Activated CD4-positive, alpha-beta T cell treated with anti-CD3 and anti-CD28 coated beads, Interleukin-2, amount 10 ng/mL, durations not matched to agents 24 days and 14 days (primary cell): ENCODE data around the gene MAN2C1. TPM values are rescaled to one million over a fixed set of nuclear protein-coding genes. Genes with fewer than 3 reads are reported as not detected.
A peak's percentile ranks its signal among the peaks of the same experiment; 100 is the strongest.
"Not testable (repeated sequence)": the region's sequence is repeated elsewhere in the genome, so short reads cannot be mapped to it uniquely, and the experiment has no call there.

Source experiments
- DNase-seq: peaks from one replicate; pipeline ENCODE4 v3.0.0; 2022
- H3K27ac Mint-ChIP-seq: one replicate; pipeline ENCODE4 v1.8.0; 2022; ENCODE audit warnings: mild to moderate bottlenecking, mixed read lengths
- H3K27me3 Mint-ChIP-seq: one replicate; pipeline ENCODE4 v1.8.0; 2022; ENCODE audit warnings: mixed read lengths
- H3K36me3 Mint-ChIP-seq: one replicate; pipeline ENCODE4 v1.8.0; 2022; ENCODE audit warnings: low read depth, mild to moderate bottlenecking, mixed read lengths
- H3K4me1 Mint-ChIP-seq: one replicate; pipeline ENCODE4 v1.8.0; 2021; ENCODE audit warnings: mixed read lengths
- H3K4me3 Mint-ChIP-seq: one replicate; pipeline ENCODE4 v1.8.0; 2022; ENCODE audit warnings: mild to moderate bottlenecking, moderate library complexity, mixed read lengths
- H3K9me3 Mint-ChIP-seq: one replicate; pipeline ENCODE4 v1.8.0; 2021; ENCODE audit warnings: mixed read lengths
- intact Hi-C: fragments of 100-400 bp; cut with micrococcal nuclease; formaldehyde crosslinking; loops from one replicate; pipeline ENCODE4 v1.15.1; 2023
- total RNA-seq: library from RNA; stranded (reverse); gene quantifications from 2 replicates; pipeline ENCODE4 v1.2.3, GENCODE V29; 2022

MAN2C1 gene
- total RNA-seq, 1 donor from 2014 or later, result 255 TPM

DNA sequence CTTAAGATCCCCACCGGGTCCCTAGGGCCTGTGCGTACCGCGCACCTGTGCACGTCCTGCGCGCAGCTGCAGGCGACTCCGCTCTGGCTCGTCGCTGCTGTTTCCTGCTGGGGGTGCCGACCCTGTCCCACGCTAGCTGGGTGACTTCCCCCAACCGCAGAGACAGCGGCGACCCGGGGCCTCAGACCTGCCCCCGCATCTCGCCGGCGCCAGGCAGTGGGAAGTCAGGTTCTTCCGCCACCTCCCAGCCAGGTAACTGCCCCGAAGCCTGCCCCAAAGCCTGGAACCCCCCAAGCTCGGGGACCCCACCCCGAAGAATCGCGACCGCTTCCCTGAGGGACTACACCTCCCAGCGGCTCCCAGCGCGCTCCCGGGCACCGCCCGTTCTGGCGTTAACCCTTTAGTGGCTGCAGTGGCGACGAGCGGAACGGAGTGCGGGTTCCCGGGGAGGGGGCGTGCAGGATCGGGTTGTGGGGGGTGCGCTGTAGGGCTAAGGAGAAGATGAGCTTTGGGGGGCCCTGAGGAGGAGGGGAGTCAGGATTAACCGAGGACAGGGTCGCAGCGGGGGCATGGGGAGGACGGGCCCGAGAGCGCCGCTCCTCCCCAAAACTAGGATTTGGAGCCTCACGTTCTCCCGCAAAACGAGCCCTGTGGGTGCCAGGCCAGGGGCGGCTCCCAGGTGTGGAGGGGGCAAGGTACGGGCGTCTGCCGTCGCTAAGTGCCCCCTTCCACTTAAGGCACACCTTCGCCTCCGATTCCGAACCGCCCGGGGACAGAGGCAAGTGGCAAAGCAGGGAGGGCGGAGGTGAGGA is 21.0 kb downstream of the MAN2C1 start:
- DNase-seq, result peak; percentile 81
- intact Hi-C loops, result no loop called here
- peaks cover 8% of the 10 kb centered on the region for H3K9me3 Mint-ChIP-seq
- peak overlapping the region; percentile 69 for H3K27ac Mint-ChIP-seq
- peaks cover 23% of the 10 kb centered on the region for H3K4me1 Mint-ChIP-seq
- H3K27me3 Mint-ChIP-seq, result peaks cover 21% of the 10 kb centered on the region
- peak overlapping the region; percentile 72 for H3K4me3 Mint-ChIP-seq
- peaks cover 24% of the 10 kb centered on the region for H3K36me3 Mint-ChIP-seq

DNA sequence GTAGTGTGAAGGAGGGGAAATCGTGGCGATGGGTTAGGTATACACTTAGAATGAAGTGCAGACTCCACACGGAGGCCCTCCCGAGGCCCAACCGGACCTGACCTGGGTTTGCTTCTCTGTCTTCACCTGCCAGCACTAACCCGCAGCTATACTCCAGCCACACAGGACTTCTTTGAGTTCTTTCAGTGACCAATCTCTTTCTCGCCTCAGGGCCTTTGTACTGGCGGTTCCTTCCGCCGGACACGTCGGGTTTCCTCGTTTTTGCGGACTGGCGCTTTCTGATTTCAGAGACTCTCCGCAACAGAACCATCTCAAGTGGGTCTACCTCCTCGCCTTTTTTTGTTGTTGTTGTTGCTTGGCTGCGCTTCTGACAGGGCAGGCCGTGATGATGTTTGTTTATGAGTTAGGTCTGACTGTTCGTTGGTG is 21.6 kb downstream of the MAN2C1 start, which contains the start of gene NEIL1:
Gene NEIL1 (plus strand): TSS at position 244 of the 426 bp plus-strand sequence. CDS start 1,867 bp downstream, outside the sequence.
- H3K27me3 Mint-ChIP-seq, result peaks cover 21% of the 10 kb centered on the region
- peaks cover 8% of the 10 kb centered on the region for H3K9me3 Mint-ChIP-seq
- H3K27ac Mint-ChIP-seq, result peak within 1 kb of the TSS; percentile 69
- peaks cover 23% of the 10 kb centered on the region for H3K4me1 Mint-ChIP-seq
- DNase-seq, result no peak
- H3K36me3 Mint-ChIP-seq, result peaks cover 24% of the 10 kb centered on the region
- peak within 1 kb of the TSS; percentile 72 for H3K4me3 Mint-ChIP-seq
- intact Hi-C loops, result no loop called here

DNA sequence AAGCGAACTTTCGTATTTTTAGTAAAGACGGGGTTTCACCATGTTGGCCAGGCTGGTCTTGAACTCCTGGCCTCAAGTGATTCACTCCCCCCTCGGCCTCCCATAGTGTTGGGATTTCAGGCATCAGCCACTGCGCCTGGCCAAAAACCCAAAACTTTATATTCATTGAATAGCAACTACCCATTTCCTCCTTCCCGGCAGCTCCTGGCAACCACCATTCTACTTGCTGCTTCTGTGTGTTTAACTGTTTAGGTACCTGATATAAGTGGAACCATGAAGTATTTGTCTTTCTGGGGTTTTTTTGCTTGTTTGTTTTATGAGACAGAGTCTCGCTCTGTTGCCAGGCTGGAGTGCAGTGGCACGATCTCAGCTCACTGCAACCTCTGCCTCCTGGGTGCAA is 24.5 kb downstream of the MAN2C1 start:
- H3K27me3 Mint-ChIP-seq, result peaks cover 21% of the 10 kb centered on the region
- H3K27ac Mint-ChIP-seq, DNase-seq, H3K9me3 Mint-ChIP-seq, H3K4me3 Mint-ChIP-seq, H3K36me3 Mint-ChIP-seq, intact Hi-C loops, H3K4me1 Mint-ChIP-seq: not testable (repeated sequence)

DNA sequence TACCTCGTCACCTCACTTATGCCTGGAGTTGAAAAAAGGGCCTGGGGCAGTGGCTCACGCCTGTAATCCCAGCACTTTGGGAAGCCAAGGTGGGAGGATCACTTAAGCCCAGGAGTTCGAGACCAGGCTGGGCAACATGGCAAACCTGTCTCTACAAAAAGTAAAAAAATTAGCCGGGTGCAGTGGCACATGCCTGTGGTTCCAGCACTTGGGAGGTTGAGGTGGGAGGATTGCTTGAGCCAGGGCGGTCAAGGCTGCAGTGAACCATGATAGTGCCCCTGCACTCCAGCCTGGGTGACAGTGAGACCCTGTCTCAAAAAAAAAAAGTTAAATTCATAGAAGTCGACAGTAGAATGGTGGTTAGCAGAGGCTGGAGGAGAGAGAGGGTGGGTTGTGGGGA is 26.2 kb downstream of the MAN2C1 start:
- Mint-ChIP-seq H3K4me1 (peaks cover 5% of the 10 kb centered on the region), H3K27ac (no peak overlapping the region), H3K4me3 (no peak overlapping the region), H3K27me3 (peaks cover 18% of the 10 kb centered on the region), H3K36me3 (peaks cover 8% of the 10 kb centered on the region), H3K9me3 (no peaks in the 10 kb centered on the region)
- intact Hi-C loops, result no loop called here
- DNase-seq, result no peak

DNA sequence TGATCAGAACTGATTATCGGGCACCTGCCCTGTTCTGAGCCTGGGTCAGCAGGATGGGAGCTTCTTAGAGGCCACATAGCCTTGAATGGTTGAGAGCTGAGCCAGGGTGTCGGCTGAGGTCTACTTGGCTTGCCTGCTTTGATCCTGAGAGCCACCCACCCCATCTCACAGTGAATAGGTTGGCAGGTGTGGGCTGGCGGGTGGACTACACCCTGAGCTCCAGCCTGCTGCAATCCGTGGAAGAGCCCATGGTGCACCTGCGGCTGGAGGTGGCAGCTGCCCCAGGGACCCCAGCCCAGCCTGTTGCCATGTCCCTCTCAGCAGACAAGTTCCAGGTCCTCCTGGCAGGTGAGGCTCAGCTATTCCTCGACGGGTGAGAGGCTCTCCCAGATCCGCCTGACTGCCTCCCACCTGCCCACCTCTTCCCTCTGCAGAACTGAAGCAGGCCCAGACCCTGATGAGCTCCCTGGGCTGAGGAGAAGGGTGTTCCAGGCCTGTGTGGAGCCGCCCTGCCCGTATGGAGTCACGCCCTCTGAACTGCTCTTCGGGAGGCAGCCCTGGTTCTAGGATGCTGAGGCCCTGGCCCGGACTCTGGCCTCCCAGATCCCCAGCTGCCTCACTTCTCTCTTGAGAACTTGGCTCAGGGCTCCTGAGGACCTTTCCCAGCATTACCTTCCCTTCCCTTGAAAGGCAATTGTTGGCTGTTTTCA is 28.7 kb downstream of the MAN2C1 start:
- no peaks in the 10 kb centered on the region for H3K27me3 Mint-ChIP-seq
- no peak overlapping the region for H3K27ac Mint-ChIP-seq
- H3K4me1 Mint-ChIP-seq, result peaks cover 14% of the 10 kb centered on the region
- H3K4me3 Mint-ChIP-seq, result no peak overlapping the region
- peaks cover 8% of the 10 kb centered on the region for H3K36me3 Mint-ChIP-seq
- H3K9me3 Mint-ChIP-seq, result no peaks in the 10 kb centered on the region
- DNase-seq, result no peak
- intact Hi-C loops, result no loop called here

DNA sequence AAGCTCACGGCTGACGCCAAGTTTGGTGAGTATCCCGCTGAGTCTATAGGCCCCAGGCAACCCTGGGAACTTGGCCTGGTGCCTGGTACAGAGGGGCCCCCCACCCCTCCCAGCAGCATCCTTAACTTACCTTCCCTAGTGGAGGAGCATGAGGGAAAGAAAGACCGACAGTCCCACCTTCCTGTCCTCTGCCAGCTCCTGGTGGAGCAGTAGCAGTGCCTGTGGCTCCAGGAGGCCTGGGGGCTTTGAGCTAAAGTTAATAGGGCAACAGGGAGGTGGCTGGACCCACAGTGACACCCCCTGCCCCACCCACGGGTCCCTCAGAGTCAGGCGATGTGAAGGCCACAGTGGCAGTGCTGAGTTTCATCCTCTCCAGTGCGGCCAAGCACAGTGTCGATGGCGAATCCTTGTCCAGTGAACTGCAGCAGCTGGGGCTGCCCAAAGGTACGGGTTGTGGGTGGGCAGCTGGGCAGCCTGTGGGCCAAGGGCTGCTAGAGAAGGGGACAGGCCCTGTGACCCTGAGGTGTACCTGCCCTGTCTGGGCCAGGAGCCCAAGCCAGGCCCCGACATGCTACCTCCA is 29.7 kb downstream of the MAN2C1 start:
- H3K4me1 Mint-ChIP-seq, result peaks cover 14% of the 10 kb centered on the region
- H3K9me3 Mint-ChIP-seq, result no peaks in the 10 kb centered on the region
- no peak overlapping the region for H3K27ac Mint-ChIP-seq
- H3K27me3 Mint-ChIP-seq, result no peaks in the 10 kb centered on the region
- H3K36me3 Mint-ChIP-seq, result peaks cover 6% of the 10 kb centered on the region
- intact Hi-C loops, result no loop called here
- no peak for DNase-seq
- no peak overlapping the region for H3K4me3 Mint-ChIP-seq

DNA sequence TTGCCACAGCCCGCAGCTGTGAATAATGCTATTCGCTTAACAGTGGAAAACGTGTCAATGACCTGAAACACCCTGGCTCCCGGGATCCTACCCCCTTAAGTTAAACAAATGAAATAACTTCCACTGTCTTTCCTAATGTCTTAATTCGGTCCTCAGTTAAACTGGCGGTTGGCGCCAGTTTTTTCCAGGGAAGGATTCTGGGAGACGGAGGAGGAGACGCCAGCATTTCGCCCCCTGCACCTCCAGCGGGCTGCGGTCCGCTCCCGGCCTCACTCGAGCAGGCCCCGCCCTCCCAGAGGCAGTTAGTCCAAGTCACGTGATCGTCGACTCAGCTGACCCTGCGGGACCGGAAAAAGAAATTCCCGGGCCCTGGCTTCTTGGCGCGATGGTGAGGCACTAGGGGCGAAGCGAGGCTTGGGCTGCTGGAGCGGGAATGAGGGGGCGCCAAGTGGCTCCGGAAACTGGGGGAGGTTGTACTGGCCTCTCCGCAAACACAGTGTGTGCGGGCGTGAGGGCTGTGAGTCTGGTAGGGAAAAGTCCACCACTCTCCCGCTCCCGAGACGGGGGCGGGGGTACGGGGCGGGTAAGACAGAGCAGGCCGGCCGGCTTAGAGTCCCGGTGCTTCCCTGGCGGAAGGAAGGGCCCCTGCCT is 32.6 kb downstream of the MAN2C1 start, which contains the start of gene COMMD4:
Gene COMMD4 (plus strand): TSS at position 359 of the 651 bp plus-strand sequence. CDS start 27 bp downstream, at position 386.
- intact Hi-C loops, result no loop called here
- H3K27me3 Mint-ChIP-seq, result peaks cover 3% of the 10 kb centered on the region
- DNase-seq, result peak; percentile 96
- peaks cover 4% of the 10 kb centered on the region for H3K36me3 Mint-ChIP-seq
- peak within 1 kb of the TSS; percentile 98 for H3K4me3 Mint-ChIP-seq
- peak within 1 kb of the TSS; percentile 97 for H3K27ac Mint-ChIP-seq
- H3K9me3 Mint-ChIP-seq, result no peaks in the 10 kb centered on the region
- peaks cover 14% of the 10 kb centered on the region for H3K4me1 Mint-ChIP-seq

DNA sequence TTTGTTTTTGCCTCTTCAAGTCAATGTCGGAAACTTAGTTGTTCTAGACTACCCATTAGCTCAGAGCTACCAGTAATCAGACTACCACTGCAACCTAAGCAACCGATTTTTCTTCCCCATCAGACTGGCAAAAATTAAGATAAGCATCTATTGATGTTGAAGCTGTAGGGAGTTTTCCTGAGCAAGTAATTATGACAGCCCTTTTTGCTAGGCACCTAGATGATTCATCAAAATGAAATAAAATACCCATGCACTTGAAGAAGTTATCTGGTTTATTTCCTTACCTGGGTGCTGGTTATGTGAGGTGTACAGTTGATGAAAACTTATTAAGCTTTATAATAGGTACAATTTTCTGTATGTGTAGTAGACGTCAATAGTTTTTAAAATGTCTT is 33.1 kb downstream of the MAN2C1 start:
- no peaks in the 10 kb centered on the region for H3K9me3 Mint-ChIP-seq
- intact Hi-C loops, result no loop called here
- no peak for DNase-seq
- peaks cover 3% of the 10 kb centered on the region for H3K27me3 Mint-ChIP-seq
- peaks cover 14% of the 10 kb centered on the region for H3K4me1 Mint-ChIP-seq
- H3K4me3 Mint-ChIP-seq, result peak overlapping the region; percentile 98
- peak overlapping the region; percentile 97 for H3K27ac Mint-ChIP-seq
- H3K36me3 Mint-ChIP-seq, result peaks cover 4% of the 10 kb centered on the region

DNA sequence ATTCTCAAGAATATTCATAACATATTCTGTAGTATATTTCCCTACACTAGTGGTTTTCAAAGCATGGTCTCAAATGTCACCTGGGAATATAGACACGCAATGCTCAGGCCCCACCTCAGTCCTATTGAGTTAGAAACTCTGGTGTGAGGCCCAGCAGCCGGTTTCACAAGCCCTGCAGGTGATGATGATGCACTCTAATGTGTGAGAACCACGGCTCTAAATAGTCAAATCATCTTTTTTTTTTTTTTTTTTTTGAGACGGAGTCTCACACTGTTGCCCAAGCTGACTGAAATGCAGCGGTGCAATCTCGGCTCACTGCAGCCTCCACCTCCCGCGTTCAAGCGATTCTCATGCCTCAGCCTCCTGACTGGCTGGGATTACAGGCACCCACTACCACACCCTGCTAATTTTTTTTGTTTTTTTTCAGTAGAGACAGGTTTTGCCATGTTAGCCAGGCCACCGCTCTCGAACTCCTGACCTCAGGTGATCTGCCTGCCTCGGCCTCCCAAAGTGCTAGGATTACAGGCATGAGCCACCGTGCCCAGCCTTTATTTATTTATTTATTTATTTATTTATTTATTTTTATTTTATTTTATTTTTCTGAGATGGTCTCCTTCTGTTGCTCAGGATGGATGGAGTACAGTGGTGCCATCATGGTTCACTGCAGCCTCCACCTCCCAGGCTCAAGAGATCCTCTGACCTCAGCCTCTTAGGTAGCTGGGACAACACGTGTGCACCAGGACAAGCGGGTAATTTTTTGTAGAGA is 34.6 kb downstream of the MAN2C1 start:
- H3K27me3 Mint-ChIP-seq, H3K9me3 Mint-ChIP-seq, H3K36me3 Mint-ChIP-seq, H3K4me3 Mint-ChIP-seq, DNase-seq, H3K27ac Mint-ChIP-seq, intact Hi-C loops: not testable (repeated sequence)
- H3K4me1 Mint-ChIP-seq, result peaks cover 14% of the 10 kb centered on the region

DNA sequence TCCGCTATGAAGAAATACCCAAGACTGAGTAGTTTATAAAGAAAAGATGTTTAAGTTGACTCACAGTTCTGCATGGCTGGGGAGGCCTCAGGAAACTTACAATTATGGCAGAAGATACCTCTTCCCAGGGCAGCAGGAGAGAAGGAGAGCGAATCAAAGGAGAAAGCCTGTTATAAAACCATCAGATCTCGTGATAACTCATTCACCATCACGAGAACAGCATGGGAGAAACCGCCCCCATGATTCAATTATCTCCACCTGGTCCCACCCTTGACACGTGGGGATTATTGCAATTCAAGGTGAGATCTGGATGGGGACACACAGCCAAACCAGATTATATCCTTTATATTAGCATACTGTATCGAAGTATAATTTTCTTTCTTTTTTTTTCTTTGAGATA is 36.3 kb downstream of the MAN2C1 start:
- H3K9me3 Mint-ChIP-seq, intact Hi-C loops, H3K27me3 Mint-ChIP-seq, H3K27ac Mint-ChIP-seq, H3K4me3 Mint-ChIP-seq, H3K36me3 Mint-ChIP-seq: not testable (repeated sequence)
- peak; percentile 53 for DNase-seq
- H3K4me1 Mint-ChIP-seq, result peaks cover 14% of the 10 kb centered on the region

DNA sequence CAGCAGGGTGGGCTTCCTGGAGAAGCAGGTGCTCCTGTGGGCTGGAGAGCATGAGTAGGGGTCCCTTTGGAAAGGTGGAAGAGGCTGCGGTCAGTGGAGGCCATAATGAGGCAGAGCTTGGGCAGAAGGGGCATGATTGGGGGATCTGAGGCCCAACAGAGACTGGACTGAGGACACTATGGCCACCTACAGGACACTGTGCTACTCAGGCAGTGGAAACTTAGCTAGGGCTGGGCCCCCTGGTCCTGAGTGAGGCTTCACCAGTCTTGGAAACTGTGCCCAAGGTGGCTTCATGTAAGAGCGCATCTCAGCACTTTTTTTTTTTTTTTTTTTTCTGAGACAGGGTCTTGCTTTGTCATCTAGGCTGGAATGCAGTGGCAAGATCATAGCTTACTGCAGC is 38.8 kb downstream of the MAN2C1 start:
- H3K36me3 Mint-ChIP-seq, result no peaks in the 10 kb centered on the region
- peaks cover 3% of the 10 kb centered on the region for H3K27me3 Mint-ChIP-seq
- H3K4me1 Mint-ChIP-seq, result no peaks in the 10 kb centered on the region
- no peak overlapping the region for H3K27ac Mint-ChIP-seq
- no peak for DNase-seq
- intact Hi-C loops, result no loop called here
- no peaks in the 10 kb centered on the region for H3K9me3 Mint-ChIP-seq
- no peak overlapping the region for H3K4me3 Mint-ChIP-seq

DNA sequence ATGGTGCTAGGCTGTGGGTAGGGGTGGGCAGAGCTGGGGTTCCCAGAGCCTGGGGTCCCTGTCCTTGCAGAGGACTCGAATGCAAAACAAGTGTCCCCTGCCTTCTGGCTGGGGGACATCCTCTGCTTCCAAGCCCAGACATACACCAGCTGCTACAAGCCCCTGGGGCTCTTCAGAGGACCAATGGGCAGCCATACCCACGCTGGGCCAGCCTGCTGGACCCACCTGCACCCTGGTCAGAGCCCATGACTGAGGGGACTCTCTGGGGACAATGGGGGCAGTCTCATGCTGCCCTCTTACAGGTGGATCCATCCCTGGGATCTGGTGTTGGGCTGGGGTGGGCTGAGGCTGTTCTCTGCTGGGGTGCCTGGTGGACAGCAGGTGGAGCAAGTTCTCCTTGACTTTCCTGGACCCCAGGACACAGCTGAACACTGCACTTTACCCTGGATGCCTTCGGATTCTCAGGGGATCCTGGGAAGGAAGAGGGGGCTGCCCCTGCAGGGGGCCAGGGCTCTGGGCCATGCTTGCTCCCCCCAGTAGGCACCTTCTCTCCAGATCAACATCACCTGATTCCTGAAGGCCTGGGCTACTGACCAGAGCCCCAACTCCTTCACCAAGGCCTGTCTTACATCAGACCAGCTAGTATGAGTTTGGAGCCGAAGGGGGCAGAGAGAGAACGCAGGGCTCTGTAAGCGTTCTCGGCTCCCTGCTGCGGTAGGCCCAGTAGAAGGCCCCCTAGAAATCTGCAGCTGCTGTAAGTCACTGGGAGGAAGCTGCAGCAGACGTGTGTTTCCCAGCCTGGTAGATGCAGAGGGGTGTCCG is 39.7 kb downstream of the MAN2C1 start:
- no peak for DNase-seq
- Mint-ChIP-seq H3K27ac (no peak overlapping the region), H3K9me3 (no peaks in the 10 kb centered on the region), H3K36me3 (no peaks in the 10 kb centered on the region), H3K4me3 (no peak overlapping the region), H3K4me1 (no peaks in the 10 kb centered on the region), H3K27me3 (peaks cover 3% of the 10 kb centered on the region)
- intact Hi-C loops, result no loop called here
